Gastroesophageal sphincter (tissue), 4 donors: Measurements from ENCODE around the gene ANTXR2. TPM values are rescaled to one million over a fixed set of nuclear protein-coding genes. Genes with fewer than 3 reads are reported as not detected.
A peak's percentile ranks its signal among the peaks of the same experiment; 100 is the strongest.

Experiments
- ATAC-seq: fragments of 150-250 bp; one replicate; pipeline ENCODE4 v1.9.1; 2016; ENCODE audit warnings: mild to moderate bottlenecking, moderate library complexity
- H3K27ac ChIP-seq, 4 donors: fragments of 200-600 bp; sonication (generic) in 3 of 4; 1 replicate in 3 of 4; 2 replicates in 1 of 4; pipeline ENCODE4 v1.5.1; 2016 to 2019
- H3K27me3 ChIP-seq: fragments of 200-600 bp; sonication (generic); one replicate; pipeline ENCODE4 v1.5.1; 2019
- H3K36me3 ChIP-seq, 2 donors: fragments of 200-600 bp; sonication (generic); one replicate each; pipeline ENCODE4 v1.5.1; 2019; ENCODE audit warnings: control low read depth in 1 of 2
- H3K4me1 ChIP-seq, 3 donors: fragments of 200-600 bp; sonication (generic); 1 replicate in 2 of 3; 2 replicates in 1 of 3; pipeline ENCODE4 v1.5.1; 2016 to 2019; ENCODE audit warnings: control low read depth in 2 of 3
- H3K4me3 ChIP-seq, 2 donors: fragments of 200-600 bp; sonication (generic); one replicate each; pipeline ENCODE4 v1.5.1; 2019; ENCODE audit warnings: mild to moderate bottlenecking in 1 of 2, moderate library complexity in 1 of 2
- H3K9me3 ChIP-seq, 3 donors: fragments of 200-600 bp; sonication (generic); one replicate each; pipeline ENCODE4 v1.5.1; 2017 to 2019; ENCODE audit warnings: control low read depth in 2 of 3
- CTCF ChIP-seq, 4 experiments: fragments of 200-600 bp in 2 of 4; fragments of 450-650 bp in 2 of 4; sonication (generic) in 1 of 4; IDR thresholded peaks; one replicate each; pipeline ENCODE4 v1.5.1; 2017 to 2019; ENCODE audit warnings: antibody characterized with exemption in 4 of 4, mild to moderate bottlenecking in 2 of 4, moderate library complexity in 2 of 4
- EP300 ChIP-seq: sonication (generic); formaldehyde crosslinking; IDR thresholded peaks from one replicate; pipeline ENCODE4 v1.6.1; 2017; ENCODE audit warnings: antibody characterized with exemption, mild to moderate bottlenecking
- POLR2A ChIP-seq, 2 donors: fragments of 450-650 bp; IDR thresholded peaks; one replicate each; pipeline ENCODE4 v1.6.1; 2017; ENCODE audit warnings: antibody characterized with exemption in 2 of 2, mild to moderate bottlenecking in 2 of 2, moderate library complexity in 1 of 2
- POLR2AphosphoS5 ChIP-seq: sonication (generic); formaldehyde crosslinking; IDR thresholded peaks from one replicate; pipeline ENCODE4 v1.6.1; 2017; ENCODE audit warnings: antibody characterized with exemption
- WGBS, 2 donors: methylation state at CpG; one replicate each; pipeline ENCODE4 v1.1.5; 2018; ENCODE audit warnings: low coverage in 1 of 2; 5-methylcytosine and 5-hydroxymethylcytosine counted together
- total RNA-seq, 4 donors: library from RNA; depleted of rRNA; stranded (reverse); fragments of >200 nt; gene quantifications; one replicate each; pipeline ENCODE4 v1.1.0, GENCODE V29; 2016

The ANTXR2 gene
- total RNA-seq, 4 donors from 2014 or later, result 440 to 611 (median 501) TPM

- Histone ChIP-seq H3K9me3 (no peaks in the 10 kb centered on the region), H3K4me1 (peaks cover 0 to 58% (median 0%) of the 10 kb centered on the region in 3 donors), H3K4me3 (no peak overlapping the region), H3K27me3 (no peaks in the 10 kb centered on the region), H3K27ac (no peak overlapping the region), H3K36me3 (peaks cover 0 to 4% of the 10 kb centered on the region in 2 donors)
- 25 to 41% methylated on average over 2 to 3 of the region's 3 CpGs for WGBS, 2 donors
- ATAC-seq, result no peak
- TF ChIP-seq CTCF (IDR thresholded peaks at IDR 0.05), result no peak
- no peak for TF ChIP-seq EP300
- no peak for TF ChIP-seq POLR2A (IDR thresholded peaks at IDR 0.05)
- TF ChIP-seq POLR2AphosphoS5, result no peak
Measured at GRCh38 chr4:79920163-79920853, 152.7 kb downstream of the ANTXR2 start.

DNA sequence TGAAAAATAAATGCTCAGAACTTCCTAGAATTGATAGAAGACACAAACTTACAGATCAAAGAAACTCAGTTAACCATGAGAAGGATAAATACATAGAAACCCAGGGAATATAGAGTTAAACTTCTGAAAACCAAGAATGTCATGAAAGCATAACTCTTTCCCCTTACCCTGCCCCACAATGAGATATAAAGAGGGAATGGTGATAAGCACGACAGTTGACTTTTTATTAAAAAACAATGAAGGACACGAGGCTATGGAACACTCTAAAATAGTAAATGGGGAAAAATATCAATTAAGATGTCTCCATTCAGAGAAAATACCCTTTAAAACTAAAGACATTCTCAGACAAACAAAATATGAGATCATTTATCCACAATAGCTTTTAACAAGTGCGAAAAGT lies 154.7 kb downstream of the ANTXR2 start:
- no peak for TF ChIP-seq EP300
- TF ChIP-seq POLR2A (IDR thresholded peaks at IDR 0.05), result no peak
- TF ChIP-seq POLR2AphosphoS5, result no peak
- TF ChIP-seq CTCF (IDR thresholded peaks at IDR 0.05), result no peak
- Histone ChIP-seq H3K9me3 (no peaks in the 10 kb centered on the region), H3K4me1 (peaks cover 3 to 70% (median 10%) of the 10 kb centered on the region in 3 donors), H3K27me3 (no peaks in the 10 kb centered on the region), H3K36me3 (peaks cover 0 to 4% of the 10 kb centered on the region in 2 donors), H3K27ac (no peak overlapping the region), H3K4me3 (no peak overlapping the region)
- ATAC-seq, result no peak
- 80 to 97% methylated on average over 3 of the region's 3 CpGs for WGBS, 2 donors

GRCh38 chr4:79917246-79917645 lies 155.8 kb downstream of the ANTXR2 start:
- H3K27ac ChIP-seq, result peak overlapping the region in 3 of 4 donors; percentile 25 to 76 (median 43)
- 100% methylated on average over 1 of the region's 1 CpG; no CpG with 5 or more reads in 1 of the 2 donors for WGBS, 2 donors

DNA sequence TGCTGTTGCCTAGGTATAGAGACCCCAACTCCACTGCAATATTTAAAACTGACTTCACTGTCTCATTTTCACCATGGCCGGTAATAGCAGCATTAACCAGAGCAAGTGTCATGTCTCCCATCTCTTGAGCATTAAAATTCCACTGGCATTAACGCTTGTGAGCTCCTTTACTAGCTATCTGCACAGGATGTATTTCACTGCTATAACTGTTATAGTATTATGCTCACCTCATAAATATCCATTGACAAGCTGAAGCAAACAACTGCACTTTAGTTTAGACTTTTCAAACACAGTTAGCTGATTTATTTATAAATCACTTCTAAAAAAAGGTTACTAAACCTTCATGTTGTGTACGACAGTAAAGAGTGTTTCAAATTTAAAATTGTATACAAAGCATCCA lies 157.8 kb downstream of the ANTXR2 start:
- TF ChIP-seq POLR2A (IDR thresholded peaks at IDR 0.05), result no peak
- no peaks in the 10 kb centered on the region for H3K27me3 ChIP-seq
- H3K4me3 ChIP-seq, result no peak overlapping the region
- peaks cover 3 to 55% (median 14%) of the 10 kb centered on the region in 3 donors for H3K4me1 ChIP-seq
- H3K27ac ChIP-seq, result peak overlapping the region; percentile 76 to 78 (median 77)
- H3K9me3 ChIP-seq, result no peaks in the 10 kb centered on the region
- ATAC-seq, result no peak
- 16 to 38% methylated on average over 3 of the region's 3 CpGs for WGBS, 2 donors
- H3K36me3 ChIP-seq, result peaks cover 0 to 4% of the 10 kb centered on the region in 2 donors

More at GRCh38 chr4:79917246-79917645, 155.8 kb downstream of the ANTXR2 start:
- Histone ChIP-seq H3K4me1 (peaks cover 3 to 73% (median 14%) of the 10 kb centered on the region in 3 donors), H3K36me3 (peaks cover 0 to 4% of the 10 kb centered on the region in 2 donors), H3K9me3 (no peaks in the 10 kb centered on the region), H3K27me3 (no peaks in the 10 kb centered on the region), H3K4me3 (no peak overlapping the region)
- peak in 2 of 4 experiments; percentile 28 to 44 for TF ChIP-seq CTCF (IDR thresholded peaks at IDR 0.05)
- TF ChIP-seq EP300, result no peak
- ATAC-seq, result no peak

DNA sequence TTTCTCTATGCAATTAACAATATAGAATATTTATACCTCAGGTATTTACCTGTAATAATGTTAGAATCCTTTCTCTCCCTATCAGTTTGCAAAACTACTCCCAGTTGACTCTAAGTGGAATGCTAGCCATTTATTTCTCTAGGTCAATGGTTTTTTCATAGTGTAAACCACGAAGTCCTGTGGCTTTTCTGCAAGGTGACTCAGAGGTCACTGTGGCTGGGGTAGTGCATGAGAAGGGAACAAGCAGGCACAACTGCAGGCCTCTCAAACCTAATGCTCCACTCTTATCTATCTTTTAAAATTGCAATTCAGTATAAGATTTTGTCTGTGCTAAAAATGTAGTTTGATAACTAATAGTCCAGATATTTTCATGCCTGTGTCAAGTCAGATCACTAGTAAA lies 159.4 kb downstream of the ANTXR2 start:
- WGBS, 2 donors, result 13 to 21% methylated on average over 1 of the region's 1 CpG
- Histone ChIP-seq H3K27me3 (no peaks in the 10 kb centered on the region), H3K9me3 (no peaks in the 10 kb centered on the region), H3K4me3 (no peak overlapping the region), H3K36me3 (no peaks in the 10 kb centered on the region), H3K4me1 (peaks cover 3 to 51% (median 14%) of the 10 kb centered on the region in 3 donors), H3K27ac (peak overlapping the region; percentile 76 to 78 (median 77))
- no peak for TF ChIP-seq POLR2A (IDR thresholded peaks at IDR 0.05)
- TF ChIP-seq POLR2AphosphoS5, result no peak
- TF ChIP-seq CTCF (IDR thresholded peaks at IDR 0.05), result no peak
- no peak for TF ChIP-seq EP300
- no peak for ATAC-seq
